SJSA1 (cell line): ENCODE data around the gene ELL3. TPM values are rescaled to one million over a fixed set of nuclear protein-coding genes. Genes with fewer than 3 reads are reported as not detected.
"Not testable (repeated sequence)": the region's sequence is repeated elsewhere in the genome, so short reads cannot be mapped to it uniquely, and the experiment has no call there.

Source experiments
- DNase-seq, 2 experiments: peaks; one replicate each; pipeline ENCODE4 v3.0.0-alpha.2; 2015 to 2020; ENCODE audit warnings: low spot score in 2 of 2, low read depth in 1 of 2
- H3K27ac ChIP-seq: fragments of 250-450 bp; sonication (Bioruptor Pico); 2 replicates; pipeline ENCODE4 v1.5.1; 2020; ENCODE audit warnings: mild to moderate bottlenecking, moderate library complexity
- H3K27me3 ChIP-seq: fragments of 250-450 bp; sonication (Bioruptor Pico); replicated peaks from 2 replicates; pipeline ENCODE4 v1.5.1; 2020; ENCODE audit warnings: mild to moderate bottlenecking, moderate library complexity
- H3K36me3 ChIP-seq: fragments of 250-450 bp; sonication (Bioruptor Pico); 2 replicates; pipeline ENCODE4 v1.5.1; 2020; ENCODE audit warnings: mild to moderate bottlenecking
- H3K4me1 ChIP-seq: fragments of 250-450 bp; sonication (Bioruptor Pico); replicated peaks from 2 replicates; pipeline ENCODE4 v1.6.1; 2021; ENCODE audit warnings: mild to moderate bottlenecking
- H3K4me3 ChIP-seq: fragments of 250-450 bp; sonication (Bioruptor Pico); 2 replicates; pipeline ENCODE4 v1.5.1; 2020; ENCODE audit warnings: mild to moderate bottlenecking
- H3K9me3 ChIP-seq: fragments of 250-450 bp; sonication (Bioruptor Pico); replicated peaks from 2 replicates; pipeline ENCODE4 v1.5.1; 2020; ENCODE audit warnings: mild to moderate bottlenecking
- total RNA-seq: library from RNA; depleted of rRNA; stranded (reverse); fragments of >200 nt; shearing (Covaris generic); gene quantifications from 2 replicates; pipeline ENCODE4 v1.2.3, GENCODE V29; 2014

The ELL3 gene
- total RNA-seq, 1 experiment from 2014 or later, result 2.8 TPM

DNA sequence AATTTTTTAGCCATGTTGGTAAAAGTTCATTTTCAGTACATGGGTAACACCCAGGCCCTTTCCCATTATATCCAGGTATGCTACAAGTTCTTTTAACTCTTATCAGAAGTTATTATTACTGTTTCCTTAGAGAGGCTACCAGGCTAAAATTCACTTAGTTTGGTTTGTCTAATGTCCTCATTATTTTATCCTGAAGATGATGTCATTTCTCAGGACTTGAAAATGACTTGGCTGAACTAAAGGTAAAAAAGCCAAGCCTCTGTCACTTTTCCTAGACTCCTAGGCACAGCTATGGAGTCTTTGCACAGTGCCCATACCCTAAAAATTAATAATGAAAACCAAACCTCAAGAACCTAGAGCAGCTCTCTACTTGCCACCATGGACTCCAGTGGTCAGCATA, 4.1 kb downstream of the ELL3 start:
- Histone ChIP-seq H3K4me3 (no peak overlapping the region), H3K4me1 (peaks cover 9% of the 10 kb centered on the region), H3K36me3 (peaks cover 66% of the 10 kb centered on the region), H3K27me3 (no peaks in the 10 kb centered on the region), H3K27ac (no peak overlapping the region), H3K9me3 (no peaks in the 10 kb centered on the region)
- DNase-seq, result no peak

DNA sequence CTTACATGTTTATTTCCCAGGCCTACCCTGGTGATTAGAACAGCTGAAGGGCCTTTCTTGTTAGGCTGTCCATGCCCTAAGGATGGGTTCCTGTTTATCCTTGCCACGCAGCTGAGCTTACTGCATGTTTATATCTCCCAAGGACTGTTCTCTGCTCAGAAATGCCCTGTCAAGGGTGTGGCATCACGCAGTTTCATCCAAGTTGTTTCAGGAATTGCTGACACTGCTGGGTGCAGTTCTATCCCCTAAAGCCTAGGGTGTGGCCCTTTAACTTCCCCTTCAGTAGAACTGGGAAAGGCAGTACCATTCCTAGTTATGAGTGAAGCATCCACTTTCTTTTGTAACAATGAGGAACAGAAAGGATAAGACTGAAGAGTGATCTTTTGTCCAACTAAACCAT, 5.0 kb downstream of the ELL3 start:
- no peak for DNase-seq

DNA sequence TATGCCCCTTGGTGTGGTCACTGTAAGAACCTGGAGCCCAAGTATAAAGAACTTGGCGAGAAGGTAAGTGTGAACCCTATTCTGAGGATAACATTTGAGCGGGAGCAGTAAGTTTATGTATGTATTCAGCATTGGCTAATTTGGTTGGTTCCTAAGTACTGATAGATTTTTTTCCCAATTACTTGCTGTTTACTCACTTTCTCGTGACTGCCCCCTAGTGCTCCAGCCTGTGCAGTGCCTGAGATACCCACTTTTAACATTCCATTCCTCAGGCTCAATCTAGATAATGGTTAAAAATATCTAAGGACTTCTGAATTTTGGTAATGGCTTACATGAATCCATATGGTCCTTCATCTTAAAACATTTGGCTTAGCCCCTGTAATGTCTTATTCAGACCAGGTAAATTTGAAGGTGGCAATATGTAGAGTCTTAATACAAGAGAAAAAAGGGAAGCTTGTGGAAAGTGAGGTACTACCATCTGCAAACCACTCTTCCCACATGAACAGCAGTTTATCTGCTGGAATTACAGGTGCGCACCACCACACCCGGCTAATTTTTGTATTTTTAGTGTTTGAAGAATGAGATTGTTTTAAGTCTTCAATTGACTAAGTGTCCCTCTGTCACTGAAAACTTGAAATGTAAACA, 7.1 kb downstream of the ELL3 start:
- DNase-seq, result peak; percentile 39 to 63
- H3K4me3 ChIP-seq, result no peak overlapping the region
- H3K27me3 ChIP-seq, result no peaks in the 10 kb centered on the region
- H3K36me3 ChIP-seq, result peaks cover 95% of the 10 kb centered on the region
- H3K4me1 ChIP-seq, result no peaks in the 10 kb centered on the region
- H3K27ac ChIP-seq, result no peak overlapping the region
- no peaks in the 10 kb centered on the region for H3K9me3 ChIP-seq

More for the DNA sequence above, 5.0 kb downstream of the ELL3 start:
- Histone ChIP-seq H3K27me3 (no peaks in the 10 kb centered on the region), H3K4me3 (no peak overlapping the region), H3K9me3 (no peaks in the 10 kb centered on the region), H3K36me3 (peaks cover 74% of the 10 kb centered on the region), H3K27ac (no peak overlapping the region), H3K4me1 (peaks cover 6% of the 10 kb centered on the region)

DNA sequence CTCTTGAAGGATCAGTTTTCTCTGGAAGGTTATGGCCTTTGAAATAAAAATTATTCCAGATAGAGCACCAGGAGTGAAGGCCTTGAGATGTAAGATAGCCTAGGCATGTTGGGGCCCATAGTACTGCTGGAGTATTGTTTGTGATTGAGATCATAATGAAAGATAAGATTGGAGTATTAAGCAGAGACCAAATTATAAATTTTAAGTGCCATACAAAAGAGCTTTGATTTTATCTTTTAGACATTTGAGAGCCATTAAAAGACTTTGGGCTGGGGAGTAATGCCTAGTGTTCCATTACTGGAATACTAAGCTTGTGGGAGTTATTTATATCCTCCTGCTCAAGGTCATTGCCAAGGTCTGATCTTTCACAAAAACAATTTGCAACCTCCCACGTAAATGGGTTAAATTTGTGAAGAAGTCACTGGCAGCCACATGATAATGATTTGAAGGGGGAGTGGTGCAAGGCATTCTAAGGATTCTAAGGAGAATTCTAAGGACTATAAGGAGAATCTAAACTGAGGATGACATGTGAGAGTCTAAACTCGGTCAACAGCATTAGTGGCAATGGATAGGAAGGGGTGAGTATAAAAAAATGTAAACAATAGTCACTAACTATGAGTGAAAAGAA, 12.8 kb downstream of the ELL3 start:
- DNase-seq, result no peak
- Histone ChIP-seq H3K4me1 (no peaks in the 10 kb centered on the region), H3K27me3 (no peaks in the 10 kb centered on the region), H3K4me3 (no peak overlapping the region), H3K27ac (no peak overlapping the region), H3K9me3 (no peaks in the 10 kb centered on the region), H3K36me3 (peaks cover 99% of the 10 kb centered on the region)

DNA sequence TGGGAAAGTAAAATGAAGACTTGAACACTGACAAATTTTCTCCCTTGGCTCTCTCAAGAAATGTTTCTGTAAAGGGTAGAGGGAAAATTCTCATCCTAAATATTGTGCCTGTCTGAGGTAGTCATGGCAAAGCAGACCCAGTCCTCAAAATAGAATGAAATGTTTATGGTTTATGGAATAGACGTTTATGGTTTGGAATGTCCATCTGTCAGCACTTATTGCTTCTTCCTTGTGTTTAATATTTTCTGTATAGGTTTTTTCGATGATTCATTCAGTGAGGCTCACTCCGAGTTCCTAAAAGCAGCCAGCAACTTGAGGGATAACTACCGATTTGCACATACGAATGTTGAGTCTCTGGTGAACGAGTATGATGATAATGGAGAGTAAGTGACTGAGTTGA, 13.9 kb downstream of the ELL3 start:
- Histone ChIP-seq H3K36me3 (peaks cover 96% of the 10 kb centered on the region), H3K4me1 (no peaks in the 10 kb centered on the region), H3K27ac (no peak overlapping the region), H3K4me3 (no peak overlapping the region), H3K27me3 (no peaks in the 10 kb centered on the region), H3K9me3 (no peaks in the 10 kb centered on the region)
- no peak for DNase-seq

DNA sequence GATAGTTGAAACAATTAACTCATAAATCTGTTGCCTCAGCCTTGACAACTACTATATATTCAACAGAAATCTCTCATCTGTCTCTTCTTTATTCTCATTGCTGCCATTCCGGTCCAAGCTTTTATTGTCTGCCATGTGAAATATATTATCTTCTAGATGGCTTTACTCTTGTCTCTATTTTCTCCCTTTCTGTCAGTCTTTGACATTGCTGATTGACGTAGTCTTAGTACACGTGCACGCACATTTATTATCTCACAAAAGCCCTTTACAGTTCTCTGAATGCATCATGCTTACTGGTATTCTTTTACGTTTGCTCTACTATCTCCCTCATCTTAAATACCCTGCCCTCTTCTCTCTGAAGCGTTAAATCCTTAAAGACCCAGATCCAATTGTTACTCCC, 24.9 kb downstream of the ELL3 start:
- no peak for DNase-seq
- no peaks in the 10 kb centered on the region for H3K4me1 ChIP-seq
- H3K27ac ChIP-seq, result no peak overlapping the region
- no peaks in the 10 kb centered on the region for H3K27me3 ChIP-seq
- peaks cover 71% of the 10 kb centered on the region for H3K36me3 ChIP-seq
- no peaks in the 10 kb centered on the region for H3K9me3 ChIP-seq
- no peak overlapping the region for H3K4me3 ChIP-seq

DNA sequence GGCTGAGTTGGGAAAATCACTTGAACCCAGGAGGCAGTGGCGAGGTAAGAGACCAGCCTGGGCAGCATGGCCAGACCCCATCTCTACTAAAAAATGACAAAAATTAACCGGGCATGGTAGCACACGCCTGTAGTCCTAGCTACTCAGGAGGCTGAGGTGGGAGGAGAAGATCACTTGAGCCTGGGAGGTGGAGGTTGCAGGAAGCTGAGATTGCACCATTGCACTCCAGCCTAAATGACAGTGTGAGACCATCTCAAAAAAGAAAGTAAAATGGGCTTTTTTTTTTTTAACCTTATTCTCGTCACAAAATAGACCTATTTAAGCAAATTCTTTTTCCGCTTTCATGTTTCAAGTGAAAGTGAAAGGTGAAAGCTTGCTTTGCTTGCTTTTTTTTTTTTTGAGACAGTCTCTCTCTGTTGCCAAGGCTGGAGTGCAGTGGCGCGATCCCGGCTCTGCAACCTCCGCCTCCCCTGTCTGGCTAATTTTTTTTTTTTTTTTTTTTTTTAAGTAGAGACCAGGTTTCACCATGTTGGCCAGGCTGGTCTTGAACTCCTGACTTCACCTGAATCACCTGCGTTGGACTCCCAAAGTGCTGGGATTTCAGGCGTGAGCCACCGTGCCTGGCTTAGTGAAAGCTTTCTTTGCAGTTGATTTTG, 26.9 kb downstream of the ELL3 start:
- no peaks in the 10 kb centered on the region for H3K9me3 ChIP-seq
- no peak for DNase-seq
- no peak overlapping the region for H3K4me3 ChIP-seq
- no peaks in the 10 kb centered on the region for H3K27me3 ChIP-seq
- H3K36me3 ChIP-seq, result peaks cover 55% of the 10 kb centered on the region
- H3K27ac ChIP-seq, result no peak overlapping the region
- H3K4me1 ChIP-seq, result peaks cover 5% of the 10 kb centered on the region

DNA sequence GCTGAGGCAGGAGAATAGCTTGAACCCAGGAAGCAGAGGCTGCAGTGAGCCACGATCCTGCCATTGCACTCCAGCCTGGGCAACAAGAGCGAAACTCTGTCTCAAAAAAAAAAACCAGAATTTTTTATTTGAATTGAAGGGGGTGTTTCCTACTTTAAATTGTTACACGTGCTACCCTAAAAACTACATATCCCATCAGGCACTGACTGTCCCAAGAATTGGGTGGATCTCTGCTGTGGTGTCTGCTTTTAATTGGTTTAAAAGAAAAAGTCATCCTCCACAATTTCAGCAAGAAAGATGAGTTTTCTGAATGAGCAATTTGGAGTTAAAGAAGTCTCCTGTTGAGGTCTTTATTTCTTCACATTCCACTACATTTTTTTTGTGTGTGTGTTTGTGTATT, 28.4 kb downstream of the ELL3 start:
- Histone ChIP-seq H3K27me3 (no peaks in the 10 kb centered on the region), H3K36me3 (peaks cover 41% of the 10 kb centered on the region), H3K4me3 (no peak overlapping the region), H3K9me3 (no peaks in the 10 kb centered on the region), H3K4me1 (peaks cover 5% of the 10 kb centered on the region), H3K27ac (no peak overlapping the region)
- no peak for DNase-seq

DNA sequence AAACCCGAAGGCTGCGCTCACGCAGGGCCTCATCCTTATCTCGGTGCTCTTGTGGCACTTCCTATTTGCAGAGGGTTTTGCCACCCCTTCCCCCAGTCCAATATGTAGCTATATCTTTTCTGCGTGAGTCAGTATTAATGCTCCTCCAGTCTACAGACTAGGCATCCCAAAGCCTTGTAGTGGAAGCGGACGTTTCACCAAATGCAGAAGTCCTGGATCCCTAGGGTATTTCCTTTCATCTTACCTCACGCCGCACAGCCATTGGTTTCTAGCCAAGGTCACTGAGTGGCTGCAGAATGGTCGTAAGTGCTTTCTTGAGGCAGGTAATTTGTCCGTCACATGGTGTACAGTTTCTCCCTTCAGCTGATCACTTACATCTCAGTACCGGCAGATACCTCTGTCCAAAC, 29.9 kb downstream of the ELL3 start:
- H3K4me1 ChIP-seq, H3K27me3 ChIP-seq, H3K9me3 ChIP-seq: not testable (repeated sequence)
- DNase-seq, result peak in 1 of 2 experiments; percentile 53
- peak overlapping the region; percentile 64 for H3K4me3 ChIP-seq
- peaks cover 27% of the 10 kb centered on the region for H3K36me3 ChIP-seq
- peak overlapping the region; percentile 82 for H3K27ac ChIP-seq

DNA sequence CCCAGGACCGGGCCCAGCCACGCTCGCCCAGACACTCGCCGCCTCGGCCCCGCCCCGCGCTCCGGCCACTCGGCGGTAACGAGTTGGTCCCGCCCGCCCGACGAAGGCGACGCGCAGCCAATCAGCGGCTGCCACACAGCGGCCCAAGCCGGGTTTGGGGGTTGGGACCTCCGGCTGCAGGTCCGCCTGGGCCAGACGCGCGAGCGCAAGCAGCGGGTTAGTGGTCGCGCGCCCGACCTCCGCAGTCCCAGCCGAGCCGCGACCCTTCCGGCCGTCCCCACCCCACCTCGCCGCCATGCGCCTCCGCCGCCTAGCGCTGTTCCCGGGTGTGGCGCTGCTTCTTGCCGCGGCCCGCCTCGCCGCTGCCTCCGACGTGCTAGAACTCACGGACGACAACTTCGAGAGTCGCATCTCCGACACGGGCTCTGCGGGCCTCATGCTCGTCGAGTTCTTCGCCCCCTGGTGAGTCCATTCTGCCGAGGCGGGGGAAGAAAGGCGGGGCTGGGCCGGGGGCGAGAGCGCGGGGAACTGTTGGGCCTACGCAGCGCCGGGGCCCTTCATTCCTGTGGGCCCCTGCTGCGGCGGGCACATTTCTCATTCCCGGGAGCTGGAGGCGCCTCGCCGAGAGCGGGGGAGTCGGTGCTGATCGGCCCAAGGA, 30.4 kb downstream of the ELL3 start, which contains the start of gene PDIA3:
PDIA3 (plus strand) TSS at position 194 of the 658 bp plus-strand sequence; CDS start at position 296, 102 bp downstream.
- H3K27me3 ChIP-seq, H3K4me1 ChIP-seq, H3K9me3 ChIP-seq: not testable (repeated sequence)
- peak; percentile 88 to 94 for DNase-seq
- Histone ChIP-seq H3K36me3 (peaks cover 21% of the 10 kb centered on the region), H3K4me3 (peak within 1 kb of the TSS; percentile 64), H3K27ac (peak within 1 kb of the TSS; percentile 82)

DNA sequence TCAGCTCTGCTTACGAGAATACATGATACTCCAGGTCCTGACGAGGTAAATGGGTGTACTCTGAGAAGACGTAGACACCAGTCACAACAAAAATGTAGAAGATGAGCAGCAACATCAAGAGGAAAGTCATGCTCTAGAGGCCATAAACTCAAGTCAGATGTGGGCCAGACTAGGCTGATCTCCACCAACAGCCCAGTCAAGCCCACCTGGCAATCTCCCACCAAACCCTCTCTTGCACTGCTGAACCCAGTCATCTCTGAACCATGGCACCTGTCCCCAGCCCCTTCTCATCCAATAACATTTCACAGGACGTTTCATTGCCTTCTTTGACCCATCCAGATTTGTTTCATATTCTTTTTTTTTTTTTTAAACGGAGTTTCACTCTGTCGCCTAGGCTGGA, 41.4 kb downstream of the ELL3 start:
- no peak overlapping the region for H3K4me3 ChIP-seq
- H3K9me3 ChIP-seq, result no peaks in the 10 kb centered on the region
- peaks cover 6% of the 10 kb centered on the region; the same call in 1 of the 2 replicates for H3K27me3 ChIP-seq
- no peak for DNase-seq
- H3K27ac ChIP-seq, result no peak overlapping the region
- H3K36me3 ChIP-seq, result no peaks in the 10 kb centered on the region
- H3K4me1 ChIP-seq, result no peaks in the 10 kb centered on the region

DNA sequence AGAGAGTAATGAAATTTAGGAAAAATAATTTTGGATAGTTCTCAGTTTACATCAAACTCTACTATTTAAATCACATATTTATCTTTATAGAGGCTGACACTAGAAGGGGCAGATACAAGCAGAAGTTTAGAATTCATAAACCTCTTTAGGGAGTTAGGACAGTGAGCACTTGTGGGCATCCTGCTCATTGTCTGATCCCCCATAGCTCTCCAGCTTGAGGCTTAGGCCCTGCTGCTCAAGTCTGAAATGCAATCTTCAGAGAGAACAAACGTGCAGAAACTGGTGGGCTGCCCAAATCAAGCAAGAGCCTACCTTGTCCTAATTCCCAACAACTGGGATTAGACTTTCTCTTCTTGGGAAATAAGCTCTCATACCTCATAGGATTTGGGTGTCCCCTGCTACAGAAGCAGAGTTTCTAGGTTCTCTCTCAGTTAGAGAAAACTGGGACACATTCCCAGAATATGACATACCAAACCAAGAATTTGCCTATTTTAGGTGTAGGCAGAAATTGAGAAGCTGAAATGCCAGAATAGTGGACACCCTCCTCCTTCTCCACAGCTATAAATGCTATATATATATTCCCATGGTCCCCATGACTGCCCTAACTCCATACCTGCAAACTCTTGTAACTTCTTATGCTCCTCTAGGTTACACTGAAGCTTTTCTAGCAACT, 48.6 kb downstream of the ELL3 start:
- H3K36me3 ChIP-seq, H3K27ac ChIP-seq, H3K4me3 ChIP-seq, H3K4me1 ChIP-seq, DNase-seq, H3K9me3 ChIP-seq, H3K27me3 ChIP-seq: not testable (repeated sequence)

DNA sequence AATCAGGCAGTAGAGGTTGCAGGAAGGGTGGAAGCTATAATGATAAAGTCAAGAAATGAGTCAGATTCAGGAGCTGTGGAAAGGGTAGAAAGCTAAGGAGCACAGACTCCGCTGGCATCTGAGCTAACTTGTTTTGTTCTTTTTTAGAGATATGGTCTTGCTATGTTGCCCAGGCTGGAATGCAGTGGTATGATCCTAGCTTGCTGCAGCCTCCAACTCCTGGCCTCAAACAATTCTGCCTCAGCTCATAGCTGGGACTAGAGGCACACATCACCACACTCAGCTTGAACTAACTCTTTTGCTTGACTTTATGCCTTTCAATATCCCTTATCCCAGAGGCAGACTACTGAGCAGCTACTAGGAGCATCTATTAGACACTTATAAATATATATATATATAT, 50.5 kb downstream of the ELL3 start:
- H3K4me1 ChIP-seq, DNase-seq: not testable (repeated sequence)

More for the DNA sequence above, 50.5 kb downstream of the ELL3 start:
- not testable (repeated sequence) for H3K27me3 ChIP-seq, H3K36me3 ChIP-seq, H3K27ac ChIP-seq, H3K9me3 ChIP-seq, H3K4me3 ChIP-seq
